Measurements from ENCODE around the gene PRKCE. TPM values are rescaled to one million over a fixed set of nuclear protein-coding genes. Genes with fewer than 3 reads are reported as not detected.

The PRKCE gene
- total RNA-seq, 2 experiments from 2014 or later = 17.0 to 42.1 TPM

DNA sequence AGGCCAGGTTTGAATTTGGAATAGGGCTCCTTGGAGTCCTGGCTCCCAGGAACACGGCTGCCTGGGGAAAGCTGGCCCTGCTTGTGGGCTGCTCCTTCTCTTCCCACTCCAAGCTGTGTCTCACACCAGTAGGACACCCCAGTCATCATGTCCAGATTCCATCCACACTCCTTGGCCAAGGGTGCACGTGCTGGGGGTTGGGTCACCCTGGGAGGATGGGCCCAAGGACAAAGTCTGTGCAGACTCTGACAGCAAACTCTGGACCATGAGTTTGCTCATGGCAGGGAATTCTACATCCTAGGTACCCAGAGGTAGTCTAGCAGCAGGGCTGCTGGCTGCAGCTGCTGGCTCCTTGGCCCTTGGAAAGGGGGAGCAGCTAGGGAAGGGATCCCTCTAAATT is 543.4 kb downstream of the PRKCE start:
- Histone ChIP-seq H3K79me2 (ENCODE audit: insufficient read depth, low read depth, low read length) (no peaks in the 10 kb centered on the region), H3K4me2 (ENCODE audit: low read length) (no peak overlapping the region), H4K20me1 (ENCODE audit: insufficient read depth, low read length) (no peaks in the 10 kb centered on the region), H3K4me3 (ENCODE audit: low read depth, low read length, poor library complexity, severe bottlenecking) (no peak overlapping the region), H2AFZ (ENCODE audit: low read length) (no peak overlapping the region), H3K4me1 (ENCODE audit: insufficient read depth, low read length, poor library complexity, severe bottlenecking) (no peaks in the 10 kb centered on the region), H3K9me2 (ENCODE audit: insufficient read depth, low read length) (no peaks in the 10 kb centered on the region), H3K36me3 (ENCODE audit: insufficient read depth, low read length) (no peaks in the 10 kb centered on the region), H3K9me3 (ENCODE audit: low read length) (no peaks in the 10 kb centered on the region), H3K27ac (ENCODE audit: low read depth, low read length, poor library complexity, severe bottlenecking) (no peak overlapping the region)
- BruUV-seq (replicated peaks) = no TSS peak
- TF ChIP-seq EZH2phosphoT487 (IDR thresholded peaks at IDR 0.05; ENCODE audit: borderline replicate concordance, low read depth, low read length) = no peak
- TF ChIP-seq, protein P1, sequence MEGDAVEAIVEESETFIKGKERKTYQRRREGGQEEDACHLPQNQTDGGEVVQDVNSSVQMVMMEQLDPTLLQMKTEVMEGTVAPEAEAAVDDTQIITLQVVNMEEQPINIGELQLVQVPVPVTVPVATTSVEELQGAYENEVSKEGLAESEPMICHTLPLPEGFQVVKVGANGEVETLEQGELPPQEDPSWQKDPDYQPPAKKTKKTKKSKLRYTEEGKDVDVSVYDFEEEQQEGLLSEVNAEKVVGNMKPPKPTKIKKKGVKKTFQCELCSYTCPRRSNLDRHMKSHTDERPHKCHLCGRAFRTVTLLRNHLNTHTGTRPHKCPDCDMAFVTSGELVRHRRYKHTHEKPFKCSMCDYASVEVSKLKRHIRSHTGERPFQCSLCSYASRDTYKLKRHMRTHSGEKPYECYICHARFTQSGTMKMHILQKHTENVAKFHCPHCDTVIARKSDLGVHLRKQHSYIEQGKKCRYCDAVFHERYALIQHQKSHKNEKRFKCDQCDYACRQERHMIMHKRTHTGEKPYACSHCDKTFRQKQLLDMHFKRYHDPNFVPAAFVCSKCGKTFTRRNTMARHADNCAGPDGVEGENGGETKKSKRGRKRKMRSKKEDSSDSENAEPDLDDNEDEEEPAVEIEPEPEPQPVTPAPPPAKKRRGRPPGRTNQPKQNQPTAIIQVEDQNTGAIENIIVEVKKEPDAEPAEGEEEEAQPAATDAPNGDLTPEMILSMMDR (conservative IDR thresholded peaks at IDR 0.05; ENCODE audit: low read length) = no peak
- intact Hi-C loops (cut with micrococcal nuclease; ENCODE audit: unreplicated experiment) = loop anchor here (10.0 kb wide), 1 partner anchor 170 kb away; no protein-coding TSS in a partner anchor
- DNase-seq (ENCODE audit: low spot score) = no peak
- CTCF ChIA-PET (ENCODE audit: unreplicated experiment) = no interaction called here
- POLR2A ChIA-PET = no interaction called here

DNA sequence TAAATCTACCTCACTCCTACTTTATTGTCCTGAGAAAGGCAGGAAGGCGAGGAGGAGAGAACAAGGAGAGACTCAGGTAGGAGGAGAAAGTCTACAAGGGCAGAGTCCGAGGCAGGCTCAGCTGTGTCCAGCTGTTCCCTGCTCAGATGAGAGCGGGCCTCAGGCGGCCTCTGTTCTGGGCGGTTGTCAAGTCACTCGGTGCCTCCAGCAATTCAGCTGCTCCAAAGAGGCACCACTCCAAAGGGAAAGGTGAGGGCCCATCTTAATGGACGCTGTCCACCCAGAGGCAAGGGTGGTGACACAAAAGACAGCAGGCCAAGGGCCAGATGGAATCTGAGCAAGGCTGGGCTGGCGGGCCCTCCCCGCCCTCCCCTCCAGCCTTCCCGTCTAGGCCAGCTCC is 544.3 kb downstream of the PRKCE start:
- no peak for DNase-seq (ENCODE audit: low spot score)
- H3K4me3 ChIP-seq (ENCODE audit: low read depth, low read length, poor library complexity, severe bottlenecking) = no peak overlapping the region
- no peaks in the 10 kb centered on the region for H3K4me1 ChIP-seq (ENCODE audit: insufficient read depth, low read length, poor library complexity, severe bottlenecking)
- ChIA-PET POLR2A (no interaction called here), CTCF (ENCODE audit: unreplicated experiment) (no interaction called here)
- no peak for TF ChIP-seq EZH2phosphoT487 (IDR thresholded peaks at IDR 0.05; ENCODE audit: borderline replicate concordance, low read depth, low read length)
- TF ChIP-seq, protein P1 (conservative IDR thresholded peaks at IDR 0.05; ENCODE audit: low read length) = no peak
- H2AFZ ChIP-seq (ENCODE audit: low read length) = no peak overlapping the region
- no peaks in the 10 kb centered on the region for H3K9me3 ChIP-seq (ENCODE audit: low read length)
- intact Hi-C loops (cut with micrococcal nuclease; ENCODE audit: unreplicated experiment) = loop anchor here (10.0 kb wide), 1 partner anchor 169 kb away; no protein-coding TSS in a partner anchor
- no peak overlapping the region for H3K27ac ChIP-seq (ENCODE audit: low read depth, low read length, poor library complexity, severe bottlenecking)
- no peaks in the 10 kb centered on the region for H3K9me2 ChIP-seq (ENCODE audit: insufficient read depth, low read length)
- no peaks in the 10 kb centered on the region for H3K79me2 ChIP-seq (ENCODE audit: insufficient read depth, low read depth, low read length)
- no peak overlapping the region for H3K4me2 ChIP-seq (ENCODE audit: low read length)
- no peaks in the 10 kb centered on the region for H3K36me3 ChIP-seq (ENCODE audit: insufficient read depth, low read length)
- BruUV-seq (replicated peaks) = no TSS peak
- no peaks in the 10 kb centered on the region for H4K20me1 ChIP-seq (ENCODE audit: insufficient read depth, low read length)

DNA sequence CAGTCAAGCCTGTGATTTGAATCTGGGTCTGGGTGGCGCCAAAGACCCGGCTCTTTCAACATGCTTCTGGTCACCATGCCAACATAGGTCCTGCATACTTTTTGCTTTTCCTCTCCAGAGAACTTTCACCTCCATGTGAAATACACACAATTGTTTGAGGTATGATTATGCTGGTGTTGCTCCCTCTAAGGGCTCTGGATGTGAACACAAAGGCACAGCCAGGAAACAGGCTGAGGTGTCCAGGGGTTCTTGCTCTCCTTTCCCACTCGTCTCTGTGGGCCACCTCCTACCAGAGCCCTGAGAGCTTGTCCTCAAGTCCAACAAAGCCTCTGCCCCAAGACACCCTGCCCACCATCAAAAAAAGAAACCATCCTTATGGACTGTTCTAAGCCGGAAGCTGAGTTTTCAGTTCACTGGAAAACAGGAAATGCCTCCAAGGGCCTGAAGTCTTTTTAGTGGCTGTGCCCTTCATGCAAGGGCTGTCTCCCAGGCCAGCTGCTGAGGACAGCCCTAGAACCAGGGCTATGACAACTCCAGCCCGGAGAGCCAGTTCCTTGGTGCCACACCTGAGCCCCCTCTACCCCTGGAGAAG is 545.5 kb downstream of the PRKCE start:
- no TSS peak for BruUV-seq (replicated peaks)
- Histone ChIP-seq H3K79me2 (ENCODE audit: insufficient read depth, low read depth, low read length) (no peaks in the 10 kb centered on the region), H3K4me1 (ENCODE audit: insufficient read depth, low read length, poor library complexity, severe bottlenecking) (no peaks in the 10 kb centered on the region), H2AFZ (ENCODE audit: low read length) (no peak overlapping the region), H4K20me1 (ENCODE audit: insufficient read depth, low read length) (no peaks in the 10 kb centered on the region), H3K4me3 (ENCODE audit: low read depth, low read length, poor library complexity, severe bottlenecking) (no peak overlapping the region), H3K27ac (ENCODE audit: low read depth, low read length, poor library complexity, severe bottlenecking) (no peak overlapping the region), H3K4me2 (ENCODE audit: low read length) (no peak overlapping the region), H3K9me3 (ENCODE audit: low read length) (no peaks in the 10 kb centered on the region), H3K36me3 (ENCODE audit: insufficient read depth, low read length) (no peaks in the 10 kb centered on the region), H3K9me2 (ENCODE audit: insufficient read depth, low read length) (no peaks in the 10 kb centered on the region)
- TF ChIP-seq, protein P1 (conservative IDR thresholded peaks at IDR 0.05; ENCODE audit: low read length) = no peak
- TF ChIP-seq EZH2phosphoT487 (IDR thresholded peaks at IDR 0.05; ENCODE audit: borderline replicate concordance, low read depth, low read length) = no peak
- CTCF ChIA-PET (ENCODE audit: unreplicated experiment) = interaction anchor here (0.6 kb wide), 1 partner anchor 215 kb away, joined by 3 read pairs; no protein-coding TSS in a partner anchor
- POLR2A ChIA-PET = no interaction called here
- intact Hi-C loops (cut with micrococcal nuclease; ENCODE audit: unreplicated experiment) = loop anchor here (10.0 kb wide), 1 partner anchor 168 kb away; no protein-coding TSS in a partner anchor
- DNase-seq (ENCODE audit: low spot score) = no peak

All from OCI-LY7 (cell line).